Prostate gland (tissue), 2 donors: ENCODE results near the gene EXD3. TPM values are rescaled to one million over a fixed set of nuclear protein-coding genes. Genes with fewer than 3 reads are reported as not detected.

Experiments
- DNase-seq: peaks from one replicate; pipeline ENCODE4 v3.0.0-alpha.2; 2019; ENCODE audit warnings: low spot score
- H3K27ac ChIP-seq, 2 donors: fragments of 200-600 bp; sonication (generic); 2 replicates each; pipeline ENCODE4 v1.5.1; 2017 to 2019
- H3K27me3 ChIP-seq: fragments of 200-600 bp; sonication (generic); replicated peaks from 2 replicates; pipeline ENCODE4 v1.5.1; 2019; ENCODE audit not compliant: insufficient read depth
- H3K36me3 ChIP-seq, 2 donors: fragments of 200-600 bp; sonication (generic); 1 replicate in 1 of 2; 2 replicates in 1 of 2; pipeline versions ENCODE4 v1.5.1 to v1.8.1; 2017 to 2019
- H3K4me1 ChIP-seq: fragments of 200-600 bp; sonication (generic); replicated peaks from 2 replicates; pipeline ENCODE4 v1.5.1; 2019
- H3K4me3 ChIP-seq, 2 donors: fragments of 200-600 bp; sonication (generic); 2 replicates each; pipeline ENCODE4 v1.5.1; 2017 to 2019
- H3K9me3 ChIP-seq: fragments of 200-600 bp; sonication (generic); 2 replicates; pipeline ENCODE4 v1.5.1; 2017
- CTCF ChIP-seq, 4 experiments: fragments of 200-600 bp in 2 of 4; fragments of 450-650 bp in 2 of 4; sonication (generic) in 2 of 4; IDR thresholded peaks; 1 replicate in 3 of 4; 2 replicates in 1 of 4; pipeline ENCODE4 v1.5.1; 2016 to 2019; ENCODE audit warnings: antibody characterized with exemption in 4 of 4, mild to moderate bottlenecking in 2 of 4, moderate library complexity in 2 of 4
- POLR2A ChIP-seq: fragments of 450-650 bp; IDR thresholded peaks from one replicate; pipeline ENCODE4 v1.6.1; 2016; ENCODE audit warnings: antibody characterized with exemption, mild to moderate bottlenecking
- POLR2AphosphoS5 ChIP-seq: sonication (generic); formaldehyde crosslinking; IDR thresholded peaks from one replicate; pipeline ENCODE4 v1.6.1; 2017; ENCODE audit warnings: antibody characterized with exemption
- WGBS: methylation state at CpG from one replicate; pipeline ENCODE4 v1.1.5; 2018; 5-methylcytosine and 5-hydroxymethylcytosine counted together
- intact Hi-C: fragments of 100-400 bp; cut with DNase I; formaldehyde crosslinking; loops from one replicate; pipeline ENCODE4 v1.14.2; 2022
- total RNA-seq, 2 donors: library from RNA; depleted of rRNA; stranded (reverse); fragments of >200 nt; gene quantifications; one replicate each; pipeline ENCODE4 v1.1.0, GENCODE V29; 2016

EXD3 gene
- total RNA-seq, 2 donors from 2014 or later: 32.6 to 44.8 TPM

- DNase-seq: no peak
- intact Hi-C loops: no loop called here
These were observed 37.7 kb upstream of the EXD3 start for GRCh38 chr9:137460363-137461315.

GRCh38 chr9:137459601-137460362 is 36.8 kb upstream of the EXD3 start:
- peaks cover 9% of the 10 kb centered on the region for H3K4me1 ChIP-seq
- H3K27ac ChIP-seq: peak overlapping the region; percentile 58 to 69
- WGBS: 31% methylated on average over 15 of the region's 15 CpGs
- peak overlapping the region; percentile 50 to 76 for H3K4me3 ChIP-seq
- TF ChIP-seq POLR2AphosphoS5 (no peak), POLR2A (no peak), CTCF (IDR thresholded peaks at IDR 0.05) (no peak)
- no peaks in the 10 kb centered on the region for H3K36me3 ChIP-seq
- intact Hi-C loops: no loop called here
- DNase-seq: no peak
- no peaks in the 10 kb centered on the region for H3K27me3 ChIP-seq
- no peaks in the 10 kb centered on the region for H3K9me3 ChIP-seq

More at GRCh38 chr9:137460363-137461315, 37.7 kb upstream of the EXD3 start:
- Histone ChIP-seq H3K27ac (no peak overlapping the region), H3K9me3 (no peaks in the 10 kb centered on the region), H3K27me3 (no peaks in the 10 kb centered on the region), H3K36me3 (no peaks in the 10 kb centered on the region), H3K4me3 (no peak overlapping the region), H3K4me1 (peaks cover 9% of the 10 kb centered on the region)
- 92% methylated on average over 28 of the region's 31 CpGs for WGBS
- no peak for TF ChIP-seq POLR2AphosphoS5
- TF ChIP-seq POLR2A: no peak
- TF ChIP-seq CTCF (IDR thresholded peaks at IDR 0.05): no peak

GRCh38 chr9:137459152-137459600 is 36.2 kb upstream of the EXD3 start, which contains the start of gene NSMF:
TSS of gene NSMF (minus strand) at chr9:137459334. CDS start at chr9:137459102, 232 bp downstream.
- WGBS: no CpG with 5 or more reads among the region's 62 CpGs
- Histone ChIP-seq H3K27ac (peak within 1 kb of the TSS; percentile 68 to 69), H3K9me3 (no peaks in the 10 kb centered on the region), H3K27me3 (no peaks in the 10 kb centered on the region), H3K36me3 (no peaks in the 10 kb centered on the region), H3K4me1 (peaks cover 12% of the 10 kb centered on the region), H3K4me3 (peak within 1 kb of the TSS; percentile 50 to 76)
- intact Hi-C loops: no loop called here
- TF ChIP-seq POLR2A: peak; percentile 86
- peak in 1 of 4 experiments; percentile 14 for TF ChIP-seq CTCF (IDR thresholded peaks at IDR 0.05)
- TF ChIP-seq POLR2AphosphoS5: peak; percentile 88
- peak; percentile 95 for DNase-seq

GRCh38 chr9:137458194-137459151 is 35.5 kb upstream of the EXD3 start:
- H3K4me1 ChIP-seq: peaks cover 12% of the 10 kb centered on the region
- intact Hi-C loops: no loop called here
- peak overlapping the region; percentile 50 to 76 for H3K4me3 ChIP-seq
- no peaks in the 10 kb centered on the region for H3K9me3 ChIP-seq
- no peak for DNase-seq
- H3K27ac ChIP-seq: peak overlapping the region; percentile 68 to 69
- H3K36me3 ChIP-seq: no peaks in the 10 kb centered on the region
- WGBS: 5% methylated on average over 33 of the region's 88 CpGs
- no peaks in the 10 kb centered on the region for H3K27me3 ChIP-seq
- TF ChIP-seq POLR2A (no peak), POLR2AphosphoS5 (no peak), CTCF (IDR thresholded peaks at IDR 0.05) (no peak)
